Retinal pigment epithelial cell (primary cell): ENCODE results near the gene VNN1.

Experiments used
- DNase-seq: peaks from one replicate; pipeline ENCODE4 v3.0.0-alpha.2; 2010; ENCODE audit warnings: low read depth
- H3K4me3 ChIP-seq: 2 replicates; pipeline ENCODE4 v1.5.1; 2011; ENCODE audit warnings: mild to moderate bottlenecking, low read length, control low read depth, moderate library complexity
- TF ChIP-seq, protein P1 (sequence below): conservative IDR thresholded peaks from 2 replicates; pipeline ENCODE4 v1.5.1; 2011; ENCODE audit warnings: low read depth, low read length, control low read depth, inconsistent platforms

Gene VNN1

DNA sequence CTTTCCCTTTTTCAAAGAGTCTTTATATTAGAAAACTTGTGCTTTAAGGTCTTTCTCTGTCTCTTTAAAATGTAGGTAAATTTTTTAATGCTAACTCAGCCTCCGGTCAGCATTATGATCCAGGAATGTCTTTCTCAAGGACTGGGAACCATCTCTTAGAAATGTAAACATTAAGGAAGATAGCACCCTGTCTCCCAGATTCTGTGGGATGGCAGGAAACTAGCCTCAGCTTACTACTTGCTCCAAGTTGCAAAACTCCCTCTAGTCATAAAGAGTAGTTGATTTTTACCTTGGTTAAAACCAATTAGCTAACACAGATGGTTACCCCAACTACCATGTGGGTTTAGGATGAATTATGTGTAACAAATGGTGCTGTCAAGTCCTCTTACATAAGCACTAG lies 50.2 kb downstream of the VNN1 start:
- no peak overlapping the region for H3K4me3 ChIP-seq
- TF ChIP-seq, protein P1, sequence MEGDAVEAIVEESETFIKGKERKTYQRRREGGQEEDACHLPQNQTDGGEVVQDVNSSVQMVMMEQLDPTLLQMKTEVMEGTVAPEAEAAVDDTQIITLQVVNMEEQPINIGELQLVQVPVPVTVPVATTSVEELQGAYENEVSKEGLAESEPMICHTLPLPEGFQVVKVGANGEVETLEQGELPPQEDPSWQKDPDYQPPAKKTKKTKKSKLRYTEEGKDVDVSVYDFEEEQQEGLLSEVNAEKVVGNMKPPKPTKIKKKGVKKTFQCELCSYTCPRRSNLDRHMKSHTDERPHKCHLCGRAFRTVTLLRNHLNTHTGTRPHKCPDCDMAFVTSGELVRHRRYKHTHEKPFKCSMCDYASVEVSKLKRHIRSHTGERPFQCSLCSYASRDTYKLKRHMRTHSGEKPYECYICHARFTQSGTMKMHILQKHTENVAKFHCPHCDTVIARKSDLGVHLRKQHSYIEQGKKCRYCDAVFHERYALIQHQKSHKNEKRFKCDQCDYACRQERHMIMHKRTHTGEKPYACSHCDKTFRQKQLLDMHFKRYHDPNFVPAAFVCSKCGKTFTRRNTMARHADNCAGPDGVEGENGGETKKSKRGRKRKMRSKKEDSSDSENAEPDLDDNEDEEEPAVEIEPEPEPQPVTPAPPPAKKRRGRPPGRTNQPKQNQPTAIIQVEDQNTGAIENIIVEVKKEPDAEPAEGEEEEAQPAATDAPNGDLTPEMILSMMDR: no peak
- DNase-seq: no peak

DNA sequence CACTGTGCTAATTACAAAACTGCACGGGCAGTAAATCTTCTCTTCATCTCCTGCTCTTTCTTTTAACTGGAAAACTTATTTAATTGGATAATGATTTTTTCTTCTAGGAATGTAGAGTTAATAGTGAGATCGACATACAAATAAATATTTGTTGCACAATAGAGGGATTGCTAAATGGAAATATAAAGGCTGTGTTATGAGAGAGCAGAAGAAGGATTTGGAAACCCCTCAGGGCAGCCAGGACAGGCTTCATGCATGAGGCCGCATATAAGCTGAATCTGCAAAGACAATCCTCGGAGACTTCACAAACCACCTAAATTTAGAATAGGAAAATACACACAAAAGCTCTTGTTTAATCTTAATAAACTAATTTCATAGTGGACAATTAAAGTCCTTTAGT lies 51.9 kb downstream of the VNN1 start:
- TF ChIP-seq, protein P1: no peak
- no peak for DNase-seq
- no peak overlapping the region for H3K4me3 ChIP-seq

DNA sequence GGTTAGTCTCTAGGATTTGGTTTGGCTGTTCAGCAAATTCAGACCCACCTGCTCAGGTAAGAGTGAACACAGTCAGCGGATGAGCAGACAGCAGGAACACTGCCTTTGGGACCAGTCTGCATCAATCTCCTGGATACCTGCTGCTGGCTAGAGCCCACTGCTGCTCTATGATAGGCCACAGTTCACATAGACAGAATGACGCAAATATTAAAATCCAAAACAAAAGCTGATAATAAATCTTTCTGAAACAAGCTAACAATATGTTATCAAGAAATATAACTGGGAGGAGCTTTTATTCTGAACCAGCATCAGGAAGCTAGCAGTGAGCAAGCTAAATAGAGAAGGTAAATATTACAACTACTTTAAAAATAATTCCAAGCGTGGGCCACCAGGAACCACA lies 54.8 kb downstream of the VNN1 start, which contains the start of gene TAAR1:
Gene TAAR1 (minus strand): TSS at position 101 of the 400 bp plus-strand sequence. CDS start 13,179 bp downstream, outside the sequence.
- TF ChIP-seq, protein P1: no peak
- no peak for DNase-seq
- no peak within 1 kb of the TSS for H3K4me3 ChIP-seq

DNA sequence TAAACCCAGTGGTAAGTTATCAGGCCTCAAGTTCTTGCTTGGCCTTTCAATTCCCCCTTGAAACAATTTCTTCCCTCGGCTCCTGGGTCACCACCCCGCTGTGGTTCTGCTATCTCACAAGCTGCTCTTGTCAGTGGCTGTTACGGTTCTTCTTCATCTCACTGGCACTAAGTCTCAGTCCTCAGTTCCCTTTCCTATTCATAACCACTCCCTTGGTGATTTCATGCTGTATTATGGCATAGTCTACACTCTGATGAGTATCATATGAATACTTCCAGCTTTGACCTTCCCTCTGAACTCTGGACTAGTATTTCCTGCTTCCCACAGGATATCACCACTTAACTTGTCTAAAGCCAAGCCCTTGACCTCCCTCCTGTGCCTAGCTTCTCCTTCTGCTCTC lies 62.8 kb downstream of the VNN1 start:
- DNase-seq: no peak
- no peak overlapping the region for H3K4me3 ChIP-seq
- TF ChIP-seq, protein P1: no peak

DNA sequence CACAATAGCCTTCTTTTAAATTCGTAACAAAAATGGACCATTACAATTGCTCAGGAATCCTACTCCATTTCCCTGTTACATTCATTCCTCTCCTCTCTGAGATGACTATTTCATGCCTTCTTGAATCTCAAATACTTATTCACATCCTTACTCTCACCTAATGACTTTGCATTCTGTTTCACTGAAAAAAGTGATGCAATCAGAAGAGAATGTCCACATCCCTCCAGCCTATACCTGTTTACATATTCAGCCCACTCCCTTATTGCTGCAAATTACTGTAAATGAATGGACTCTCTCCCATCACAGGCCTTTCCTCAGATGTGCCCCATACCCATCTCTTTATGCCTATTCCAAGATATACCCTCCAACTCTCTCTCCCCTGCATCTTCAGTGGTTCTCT lies 63.4 kb downstream of the VNN1 start:
- H3K4me3 ChIP-seq: no peak overlapping the region
- no peak for DNase-seq
- TF ChIP-seq, protein P1: no peak

DNA sequence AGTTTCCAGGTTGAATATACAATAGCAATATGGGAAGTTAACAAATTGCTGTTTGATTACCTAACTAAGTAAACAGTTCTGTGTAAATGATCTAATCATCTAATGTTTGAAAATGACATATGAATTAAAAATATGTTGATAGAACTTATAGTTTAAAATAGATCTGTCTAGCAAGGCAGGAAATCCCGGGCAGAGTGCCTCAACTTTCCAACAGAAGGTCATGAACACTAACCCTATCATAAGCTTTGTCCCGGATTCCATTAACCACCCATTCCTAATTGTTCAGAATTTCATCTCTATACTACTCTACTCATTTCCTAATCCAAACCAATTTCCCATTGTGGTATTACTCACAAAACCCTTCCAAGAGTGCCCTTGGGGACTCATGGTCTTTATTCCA lies 65.0 kb downstream of the VNN1 start:
- TF ChIP-seq, protein P1: no peak
- no peak overlapping the region for H3K4me3 ChIP-seq
- no peak for DNase-seq

DNA sequence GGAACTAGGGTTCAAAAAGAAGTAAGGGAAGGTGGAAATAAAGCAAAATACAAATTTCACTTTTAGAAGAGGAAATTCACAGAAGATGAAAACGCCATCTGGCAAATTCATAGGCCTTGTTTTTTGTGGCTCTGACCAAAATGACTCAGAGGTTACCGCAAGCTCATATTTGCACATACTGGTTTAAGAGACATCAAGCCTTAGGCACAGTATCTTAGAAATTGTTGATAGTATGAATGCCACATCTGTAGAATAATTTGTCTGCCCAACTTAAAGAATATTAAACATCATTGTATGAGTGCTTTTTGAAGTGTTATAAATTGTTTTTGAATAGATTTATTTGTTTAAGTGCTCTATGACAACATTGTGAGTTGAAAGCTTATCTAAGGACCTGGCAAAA lies 65.5 kb downstream of the VNN1 start:
- DNase-seq: no peak
- no peak overlapping the region for H3K4me3 ChIP-seq
- TF ChIP-seq, protein P1: no peak
